Stimulated activated CD4-positive, alpha-beta T cell treated with anti-CD3 and anti-CD28 coated beads, TNF-alpha, amount 100 ng/mL, for 4 hours (primary cell): ENCODE results near the gene CDK15.

Experiments
- DNase-seq, 3 experiments: peaks; one replicate each; pipeline ENCODE4 v3.0.0-alpha.2; 2020; ENCODE audit warnings: low read depth in 3 of 3

The CDK15 gene

GRCh38 chr2:201937343-201937742 lies 131.0 kb downstream of the CDK15 start:
- DNase-seq = no peak

- no peak for DNase-seq
These were observed 131.9 kb downstream of the CDK15 start for GRCh38 chr2:201938156-201938775.

DNA sequence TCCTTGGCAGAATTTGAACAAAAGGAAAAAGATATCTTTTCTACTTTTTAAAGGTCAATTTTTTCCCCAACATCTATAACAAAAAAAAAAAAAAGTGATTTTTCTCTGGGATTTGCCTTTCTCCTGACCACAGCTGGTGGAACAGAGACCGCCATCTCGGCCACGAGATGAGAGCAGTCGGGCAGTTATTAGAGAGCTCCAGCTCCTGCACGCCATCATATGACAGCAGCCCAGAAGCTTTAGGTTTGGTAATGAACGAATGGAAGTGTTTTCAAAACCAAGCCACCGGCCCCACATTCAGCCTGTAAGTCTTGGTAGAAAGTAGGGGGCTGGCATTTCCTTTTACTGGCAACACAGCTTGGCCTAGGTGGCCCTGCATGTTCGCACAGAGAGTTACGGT lies 132.4 kb downstream of the CDK15 start:
- DNase-seq = no peak

GRCh38 chr2:201939453-201939941 lies 133.2 kb downstream of the CDK15 start:
- no peak for DNase-seq

DNA sequence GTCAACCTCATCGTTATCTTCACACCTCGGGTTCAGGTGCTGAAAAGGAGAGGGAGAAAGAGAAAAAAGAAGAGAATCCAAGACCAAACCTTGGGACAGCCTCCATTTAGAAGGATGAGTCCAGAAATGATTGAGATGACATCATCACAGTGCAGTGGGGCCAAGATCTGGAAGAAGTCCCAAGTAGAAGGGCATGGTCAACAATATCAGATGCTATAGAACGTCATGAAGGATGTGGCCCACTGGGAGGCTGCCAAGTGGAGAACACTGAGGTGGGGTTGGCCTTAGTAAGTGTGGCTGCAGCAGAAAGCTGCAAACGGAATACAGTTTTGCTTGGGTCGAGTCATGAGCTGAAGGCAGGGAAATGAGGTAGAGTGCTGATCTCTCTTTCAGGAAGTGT lies 136.2 kb downstream of the CDK15 start:
- DNase-seq = no peak
